ENCODE measurements around the gene GRIA2. TPM values are rescaled to one million over a fixed set of nuclear protein-coding genes. Genes with fewer than 3 reads are reported as not detected.

The GRIA2 gene
- total RNA-seq, 3 donors from 2014 or later: 2.3 to 4.8 TPM; not detected in 1

DNA sequence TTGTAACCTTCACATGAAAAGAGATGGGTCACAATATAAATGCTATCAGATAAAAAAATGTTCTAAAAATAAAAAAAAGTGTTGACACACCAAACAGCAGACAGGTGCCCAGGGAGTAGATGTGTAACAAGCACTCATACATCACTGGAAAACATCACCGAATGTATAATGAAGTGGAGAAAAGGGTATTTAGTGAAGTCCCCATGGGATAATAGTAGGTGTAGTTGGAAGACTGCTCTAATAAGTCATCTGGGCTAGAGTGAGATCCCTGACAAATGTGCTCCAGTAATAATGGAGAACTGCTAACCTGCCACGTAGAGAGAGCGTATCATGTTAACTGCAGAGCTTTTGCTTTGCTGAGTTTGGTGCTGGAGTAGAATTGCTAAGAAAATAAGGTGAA, 152.0 kb downstream of the GRIA2 start:
- no peak overlapping the region for H3K27ac ChIP-seq
- no peak for DNase-seq (ENCODE audit: low spot score in 2 of 2)
- H3K27me3 ChIP-seq: no peaks in the 10 kb centered on the region
- intact Hi-C loops (cut with DNase I; ENCODE audit: low total_unique reads): no loop called here
- H3K9me3 ChIP-seq: no peaks in the 10 kb centered on the region
- TF ChIP-seq POLR2A (IDR thresholded peaks at IDR 0.05): no peak
- TF ChIP-seq, protein P1, sequence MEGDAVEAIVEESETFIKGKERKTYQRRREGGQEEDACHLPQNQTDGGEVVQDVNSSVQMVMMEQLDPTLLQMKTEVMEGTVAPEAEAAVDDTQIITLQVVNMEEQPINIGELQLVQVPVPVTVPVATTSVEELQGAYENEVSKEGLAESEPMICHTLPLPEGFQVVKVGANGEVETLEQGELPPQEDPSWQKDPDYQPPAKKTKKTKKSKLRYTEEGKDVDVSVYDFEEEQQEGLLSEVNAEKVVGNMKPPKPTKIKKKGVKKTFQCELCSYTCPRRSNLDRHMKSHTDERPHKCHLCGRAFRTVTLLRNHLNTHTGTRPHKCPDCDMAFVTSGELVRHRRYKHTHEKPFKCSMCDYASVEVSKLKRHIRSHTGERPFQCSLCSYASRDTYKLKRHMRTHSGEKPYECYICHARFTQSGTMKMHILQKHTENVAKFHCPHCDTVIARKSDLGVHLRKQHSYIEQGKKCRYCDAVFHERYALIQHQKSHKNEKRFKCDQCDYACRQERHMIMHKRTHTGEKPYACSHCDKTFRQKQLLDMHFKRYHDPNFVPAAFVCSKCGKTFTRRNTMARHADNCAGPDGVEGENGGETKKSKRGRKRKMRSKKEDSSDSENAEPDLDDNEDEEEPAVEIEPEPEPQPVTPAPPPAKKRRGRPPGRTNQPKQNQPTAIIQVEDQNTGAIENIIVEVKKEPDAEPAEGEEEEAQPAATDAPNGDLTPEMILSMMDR (IDR thresholded peaks at IDR 0.05): no peak
- TF ChIP-seq POLR2AphosphoS5 (IDR thresholded peaks at IDR 0.05): no peak
- no peaks in the 10 kb centered on the region for H3K4me1 ChIP-seq
- no peaks in the 10 kb centered on the region for H3K36me3 ChIP-seq
- no peak overlapping the region for H3K4me3 ChIP-seq

DNA sequence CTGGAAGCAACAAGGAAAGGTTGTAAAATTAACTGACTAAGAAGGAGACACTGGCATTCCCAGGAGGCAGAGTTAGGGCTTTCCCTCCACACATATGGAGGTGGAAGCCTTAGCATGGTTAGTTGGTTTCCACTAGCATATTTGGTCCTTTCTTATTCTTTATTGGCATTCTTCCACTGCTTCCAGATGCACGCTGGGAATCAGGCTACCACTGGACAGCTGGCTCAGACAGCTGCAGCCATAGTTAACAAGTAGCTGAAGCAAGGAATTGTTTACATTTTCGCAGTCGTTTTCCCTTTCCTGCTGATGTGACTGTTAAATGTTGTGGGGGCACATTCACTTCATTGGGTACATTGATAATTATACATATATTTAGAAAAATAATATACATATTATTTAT, 169.2 kb downstream of the GRIA2 start:
- intact Hi-C loops (cut with DNase I; ENCODE audit: low total_unique reads): no loop called here

DNA sequence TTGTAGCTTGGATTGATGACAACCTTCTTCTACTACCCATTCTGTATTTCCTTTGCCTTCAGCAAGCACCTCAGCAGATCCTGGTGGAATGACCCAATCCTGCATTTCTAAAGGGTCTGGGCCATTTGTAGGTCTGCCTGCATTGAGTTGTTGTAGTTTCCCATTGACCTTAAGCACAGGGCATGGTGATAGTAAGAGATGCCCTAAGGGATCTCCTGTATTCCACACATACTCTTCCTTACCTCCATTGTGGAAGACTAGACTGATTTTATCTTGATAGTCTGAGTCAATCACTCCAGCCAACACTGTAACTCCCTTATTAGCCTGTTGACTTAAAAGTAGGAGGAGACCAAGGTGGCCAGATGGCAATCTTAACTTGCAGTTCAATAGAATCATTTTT, 184.5 kb downstream of the GRIA2 start:
- Histone ChIP-seq H3K27me3 (no peaks in the 10 kb centered on the region), H3K4me1 (no peaks in the 10 kb centered on the region), H3K9me3 (no peaks in the 10 kb centered on the region), H3K36me3 (no peaks in the 10 kb centered on the region), H3K4me3 (no peak overlapping the region), H3K27ac (no peak overlapping the region)
- intact Hi-C loops (cut with DNase I; ENCODE audit: low total_unique reads): no loop called here
- no peak for DNase-seq (ENCODE audit: low spot score in 2 of 2)
- TF ChIP-seq, protein P1 (IDR thresholded peaks at IDR 0.05): no peak
- TF ChIP-seq POLR2AphosphoS5 (IDR thresholded peaks at IDR 0.05): no peak
- TF ChIP-seq POLR2A (IDR thresholded peaks at IDR 0.05): no peak

More for the DNA sequence above, 169.2 kb downstream of the GRIA2 start:
- Histone ChIP-seq H3K4me1 (no peaks in the 10 kb centered on the region), H3K36me3 (no peaks in the 10 kb centered on the region), H3K27me3 (no peaks in the 10 kb centered on the region), H3K9me3 (no peaks in the 10 kb centered on the region), H3K4me3 (no peak overlapping the region), H3K27ac (no peak overlapping the region)
- no peak for TF ChIP-seq POLR2A (IDR thresholded peaks at IDR 0.05)
- TF ChIP-seq, protein P1 (IDR thresholded peaks at IDR 0.05): no peak
- no peak for DNase-seq (ENCODE audit: low spot score in 2 of 2)

Other genes starting within 250 kb of the GRIA2 start
- 10 to 100 TPM; 32.4 to 59.7 (median 54.4) TPM for gene PDGFC, start 248.9 kb upstream of the GRIA2 start, total RNA-seq
- 10 to 100 TPM; 10.7 to 19.0 (median 11.8) TPM for gene GLRB, start 144.6 kb upstream of the GRIA2 start, total RNA-seq